HG02623 (cell line): ENCODE data around the gene EIF4G3.

Experiments used
- ATAC-seq: cut with Tn5 transposase; IDR thresholded peaks from one replicate; pipeline ENCODE4 v1.9.1; 2021; ENCODE audit warnings: moderate library complexity; ENCODE audit not compliant: unreplicated experiment

EIF4G3 gene

GRCh38 chr1:20999525-21000244, 177.0 kb downstream of the EIF4G3 start:
- no peak for ATAC-seq

DNA sequence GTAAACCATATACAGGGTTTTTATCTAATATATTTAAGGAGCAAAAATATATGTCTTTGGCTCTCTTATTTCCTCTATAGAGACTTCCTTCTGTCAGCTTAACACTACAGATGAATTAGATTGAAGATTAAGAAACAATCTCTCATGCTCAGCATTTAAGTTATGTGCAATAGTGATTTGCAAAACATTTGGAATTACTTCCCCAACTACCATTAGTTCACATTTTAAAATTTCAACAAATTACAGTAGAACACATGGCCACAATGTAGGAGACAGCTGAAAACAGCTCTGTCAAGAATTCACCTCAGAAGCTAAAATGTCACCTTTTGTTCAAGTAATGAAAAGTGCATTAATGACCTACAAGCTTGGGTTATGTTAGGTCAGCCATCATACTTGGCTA, 177.9 kb downstream of the EIF4G3 start:
- ATAC-seq = no peak

- ATAC-seq = no peak
Measured at GRCh38 chr1:20997602-20998224, 179.0 kb downstream of the EIF4G3 start.

- no peak for ATAC-seq
Measured at GRCh38 chr1:20996554-20996953, 180.1 kb downstream of the EIF4G3 start.

DNA sequence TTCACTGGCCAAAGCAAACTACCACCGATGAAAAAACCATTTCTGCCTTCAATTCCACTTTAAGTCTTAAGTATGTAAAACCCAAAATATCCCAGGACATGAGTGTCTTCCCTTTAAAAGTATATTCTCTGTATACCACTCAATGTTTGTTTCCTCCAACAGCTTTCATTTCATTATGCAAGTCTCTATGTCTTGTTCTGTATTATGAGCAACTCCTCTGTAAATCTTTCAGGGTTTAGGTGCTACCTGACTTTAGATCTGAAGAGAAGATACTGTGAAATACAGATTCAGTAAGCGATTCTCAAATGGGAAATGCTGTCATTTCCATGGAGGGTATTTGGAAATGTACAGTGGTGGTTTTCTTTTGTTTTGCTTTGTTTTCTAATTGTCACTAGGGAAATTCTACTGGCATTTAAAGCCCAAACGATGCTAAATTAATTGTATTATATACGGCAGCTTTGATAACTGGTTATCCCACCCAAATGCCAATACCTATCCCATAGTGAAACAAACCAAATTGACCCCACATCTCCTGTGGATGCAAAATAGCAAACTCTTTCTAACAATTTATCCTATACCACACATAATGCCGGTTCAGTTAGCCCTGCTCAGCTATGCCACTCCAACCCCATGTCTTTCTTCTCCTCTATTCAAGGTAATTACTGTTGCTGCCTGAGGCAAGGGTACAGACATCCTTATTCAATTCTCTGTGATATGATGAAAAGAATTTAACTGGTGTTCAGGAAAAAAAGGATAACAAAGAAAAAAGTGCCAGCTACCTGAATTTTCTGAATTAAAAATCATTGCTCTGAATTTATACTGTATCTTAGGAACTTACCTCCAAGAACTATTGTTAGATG, 182.8 kb downstream of the EIF4G3 start:
- ATAC-seq = no peak

GRCh38 chr1:20992322-20993056, 184.2 kb downstream of the EIF4G3 start:
- no peak for ATAC-seq

- no peak for ATAC-seq
Measured at GRCh38 chr1:20988943-20989342, 187.8 kb downstream of the EIF4G3 start.

DNA sequence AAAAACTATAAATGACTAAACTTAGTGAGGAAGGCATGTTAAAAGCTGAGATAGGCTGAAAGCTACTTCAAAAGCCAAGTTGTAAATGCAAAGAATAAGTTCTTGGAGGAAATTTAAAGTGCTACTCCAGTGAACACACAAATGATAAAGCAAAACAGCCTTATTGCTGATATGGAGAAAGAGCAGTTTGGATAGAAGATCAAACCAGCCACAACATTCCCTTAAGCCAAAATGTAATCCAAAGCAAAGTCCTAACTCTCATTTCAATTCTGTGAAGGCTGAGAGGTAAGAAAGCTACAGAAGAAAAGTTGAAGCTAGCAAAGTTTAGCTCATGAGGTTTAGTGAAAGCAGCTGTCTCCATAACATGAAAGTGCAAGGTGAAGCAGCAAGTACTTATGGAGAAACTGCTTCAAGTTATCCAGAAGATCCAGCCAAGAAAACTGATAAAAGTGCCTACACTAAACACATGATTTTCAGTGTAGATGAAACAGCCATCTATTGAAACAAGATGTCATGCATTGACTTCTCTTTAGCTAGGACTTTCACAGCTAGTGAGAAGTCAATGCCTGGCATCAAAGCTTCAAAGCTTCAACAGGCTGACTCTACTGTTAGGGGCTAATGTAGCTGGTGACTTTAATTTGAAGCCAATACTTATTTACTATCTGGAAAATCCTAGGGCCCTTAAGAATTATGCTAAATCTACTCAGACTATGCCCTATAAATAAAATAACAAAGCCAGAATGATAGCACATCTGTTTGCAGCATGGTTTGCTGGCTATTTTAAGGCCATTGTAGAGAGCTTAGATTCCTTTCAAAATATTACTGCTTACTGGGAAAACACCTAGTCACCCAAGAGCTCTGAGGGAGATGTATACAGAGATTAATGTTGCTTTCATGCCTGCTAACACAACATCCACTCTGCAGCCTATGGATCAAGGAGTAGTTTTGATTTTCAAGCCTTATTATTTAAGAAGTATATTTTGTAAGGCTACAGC, 188.6 kb downstream of the EIF4G3 start:
- no peak for ATAC-seq

DNA sequence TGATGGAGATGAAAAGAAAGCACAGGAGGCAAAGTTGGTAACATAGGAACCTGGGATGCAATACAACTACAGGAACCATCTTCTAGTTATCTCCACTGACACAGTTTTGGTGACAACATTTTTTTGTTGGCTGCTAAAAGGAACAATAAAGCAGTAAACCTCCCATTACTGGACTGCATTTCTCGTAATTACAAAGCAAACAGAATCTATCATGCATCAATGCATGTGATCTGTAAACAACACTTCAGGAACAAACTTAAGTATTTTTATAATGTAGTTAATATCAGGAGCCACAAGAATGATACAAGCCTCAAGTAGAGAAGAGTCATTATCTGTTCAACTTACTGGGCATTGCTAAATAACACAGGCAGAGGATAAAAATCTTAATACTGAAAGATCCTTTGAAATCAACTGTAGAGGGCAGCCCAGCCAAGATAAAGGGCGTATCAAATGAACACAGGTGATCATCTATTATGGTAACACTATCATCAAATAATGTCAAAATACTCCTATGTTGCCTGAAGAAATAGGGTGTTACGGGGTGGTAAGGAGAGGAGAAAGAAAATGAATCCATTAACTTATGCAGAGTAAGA, 193.3 kb downstream of the EIF4G3 start:
- ATAC-seq = no peak

- no peak for ATAC-seq
Measured at GRCh38 chr1:20982316-20982715, 194.4 kb downstream of the EIF4G3 start.

DNA sequence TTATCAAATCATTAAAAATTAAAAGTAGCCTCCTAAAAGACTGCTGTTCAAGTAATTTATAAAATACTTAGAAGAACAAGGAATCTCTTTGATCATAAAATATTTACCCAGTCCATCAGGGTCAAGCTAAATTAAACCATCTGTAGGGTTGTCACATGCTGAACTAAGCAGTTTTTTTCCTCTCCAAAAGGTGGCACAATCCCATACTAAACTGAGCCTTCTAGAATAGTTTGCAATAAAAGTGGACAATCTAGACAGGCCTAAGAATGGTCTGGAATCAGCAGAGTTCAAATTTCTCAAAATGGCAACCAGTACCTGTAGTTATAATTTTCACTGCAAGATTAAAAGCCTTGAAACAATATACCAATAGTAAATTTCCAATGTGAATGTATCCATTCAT, 194.8 kb downstream of the EIF4G3 start:
- no peak for ATAC-seq

DNA sequence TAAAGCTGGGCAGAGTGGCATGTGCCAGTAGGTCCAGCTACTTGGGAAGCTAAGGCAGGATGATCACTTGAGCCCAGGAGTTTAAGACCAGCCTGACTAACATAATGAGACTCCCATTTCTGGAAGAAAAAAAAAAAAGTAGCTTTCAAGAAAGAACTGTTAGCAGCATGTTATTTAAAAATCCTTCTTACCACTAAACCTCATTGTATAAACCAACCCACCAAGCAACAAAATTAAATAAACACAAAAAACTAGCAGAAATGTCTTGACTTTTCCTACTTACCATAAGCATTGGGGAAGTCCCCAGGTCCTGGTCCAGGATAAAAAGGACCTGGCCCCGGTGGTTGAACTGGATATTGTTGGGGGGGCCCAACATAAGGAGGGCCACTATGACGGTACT, 196.6 kb downstream of the EIF4G3 start:
- ATAC-seq = no peak

GRCh38 chr1:20978413-20978812, 198.3 kb downstream of the EIF4G3 start:
- no peak for ATAC-seq

- no peak for ATAC-seq
Measured at GRCh38 chr1:20975668-20976067, 201.0 kb downstream of the EIF4G3 start.

DNA sequence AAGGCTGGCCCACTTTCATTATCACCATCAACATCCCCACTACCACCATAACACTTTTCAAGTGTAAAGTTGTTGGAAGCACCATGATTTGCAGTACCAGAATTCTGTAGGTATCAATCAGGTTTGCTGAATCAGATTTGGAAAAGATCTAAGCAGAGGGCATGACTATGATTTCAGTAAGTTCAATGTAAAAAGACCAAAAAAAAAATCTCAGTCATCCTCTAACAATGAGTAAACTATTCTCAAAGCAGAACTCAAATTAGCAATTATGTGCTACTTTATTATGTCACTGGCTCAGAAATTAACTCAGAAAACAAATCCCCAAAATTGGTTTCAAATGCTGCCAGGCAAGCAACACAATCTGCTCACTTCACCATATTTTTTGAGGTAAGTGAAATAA, 201.7 kb downstream of the EIF4G3 start:
- ATAC-seq = no peak

DNA sequence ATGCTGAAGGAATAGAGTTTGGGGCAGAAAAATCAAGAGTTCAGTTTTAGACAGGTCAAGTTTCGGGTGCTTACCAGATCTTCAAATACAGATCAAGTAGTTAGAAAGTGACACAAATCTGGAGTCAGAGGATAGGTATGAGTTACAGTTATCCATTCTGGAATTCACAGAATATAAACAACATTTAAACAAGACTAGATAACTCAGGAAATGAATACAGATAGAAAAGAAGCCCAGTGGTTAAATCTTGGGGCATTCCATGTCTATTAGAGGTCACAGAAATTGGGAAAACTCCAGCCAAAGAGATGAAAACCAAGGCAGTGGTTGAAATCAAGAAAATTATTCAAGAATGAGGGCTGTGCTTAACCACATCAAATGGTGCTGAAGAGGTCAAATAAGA, 202.6 kb downstream of the EIF4G3 start:
- no peak for ATAC-seq

DNA sequence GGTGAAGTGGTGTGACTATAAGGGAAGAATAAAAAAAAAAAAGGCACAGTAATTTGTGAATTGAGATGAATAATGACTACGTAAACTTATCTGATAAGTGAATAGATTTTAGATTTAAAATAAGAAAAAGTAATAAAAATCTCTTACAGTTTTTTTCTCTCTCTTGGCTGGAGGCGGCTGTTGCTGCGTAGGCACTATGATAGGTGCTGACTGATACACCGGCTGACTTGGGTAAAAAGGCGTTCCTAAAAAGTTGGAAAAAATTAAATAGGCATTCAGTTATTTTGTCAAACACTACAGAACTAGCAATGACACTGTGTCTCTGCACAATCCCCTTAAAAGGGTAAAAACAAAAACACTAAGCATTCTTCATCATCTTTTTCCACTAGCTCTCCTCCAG, 203.8 kb downstream of the EIF4G3 start:
- ATAC-seq = no peak

GRCh38 chr1:20964540-20965484, 211.9 kb downstream of the EIF4G3 start:
- ATAC-seq = no peak
